HG02885 (cell line): ENCODE results near the gene HLA-E.
A peak's percentile ranks its signal among the peaks of the same experiment; 100 is the strongest.
"Not testable (repeated sequence)": the region's sequence is repeated elsewhere in the genome, so short reads cannot be mapped to it uniquely, and the experiment has no call there.

Source experiments
- ATAC-seq: cut with Tn5 transposase; IDR thresholded peaks from one replicate; pipeline ENCODE4 v1.9.1; 2021; ENCODE audit warnings: mild to moderate bottlenecking; ENCODE audit not compliant: unreplicated experiment, poor library complexity

The HLA-E gene

DNA sequence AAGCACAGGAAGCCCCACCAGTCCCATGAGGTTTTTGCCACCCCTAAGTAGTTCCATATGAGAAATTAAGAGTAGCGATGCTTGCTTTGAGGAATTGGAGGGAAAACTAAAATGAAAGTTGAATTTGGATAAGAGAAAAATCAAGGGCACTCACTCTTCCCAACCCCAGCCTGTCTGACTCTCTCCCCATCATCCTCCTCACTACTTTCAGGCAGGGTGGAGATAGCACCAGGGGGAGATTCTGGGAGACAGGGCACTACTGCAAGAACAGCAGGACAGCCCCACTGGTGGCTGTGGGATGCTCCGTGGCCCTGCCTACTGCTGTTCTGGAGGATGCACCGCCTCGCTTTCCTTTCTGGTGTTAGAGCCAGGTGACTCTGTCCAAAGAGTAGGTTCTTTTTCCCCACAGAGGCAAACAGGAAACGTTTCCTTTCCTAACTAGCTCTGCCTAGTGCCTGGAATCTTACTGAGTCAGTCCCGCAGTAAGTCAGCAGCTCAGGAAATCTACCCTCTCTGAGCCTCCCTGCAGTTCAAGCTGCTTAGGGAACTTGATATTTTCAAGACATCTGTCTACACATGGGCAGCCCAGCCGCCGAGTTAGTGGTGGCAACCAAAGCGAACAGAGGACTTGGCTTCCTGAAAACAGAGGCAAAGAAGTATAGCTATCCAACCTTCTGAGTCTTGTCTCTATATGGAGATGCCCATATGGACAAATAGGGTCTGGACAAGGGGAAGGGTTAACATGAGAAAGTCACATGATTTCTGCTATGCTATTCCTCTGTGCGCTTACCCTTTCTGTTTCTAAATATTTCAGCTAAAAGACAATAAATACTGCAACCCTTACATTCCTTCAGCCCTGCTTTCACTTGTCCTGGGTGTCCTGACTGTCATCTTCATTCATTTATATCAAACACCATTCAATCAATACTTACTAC lies 11.4 kb downstream of the HLA-E start:
- ATAC-seq = no peak

DNA sequence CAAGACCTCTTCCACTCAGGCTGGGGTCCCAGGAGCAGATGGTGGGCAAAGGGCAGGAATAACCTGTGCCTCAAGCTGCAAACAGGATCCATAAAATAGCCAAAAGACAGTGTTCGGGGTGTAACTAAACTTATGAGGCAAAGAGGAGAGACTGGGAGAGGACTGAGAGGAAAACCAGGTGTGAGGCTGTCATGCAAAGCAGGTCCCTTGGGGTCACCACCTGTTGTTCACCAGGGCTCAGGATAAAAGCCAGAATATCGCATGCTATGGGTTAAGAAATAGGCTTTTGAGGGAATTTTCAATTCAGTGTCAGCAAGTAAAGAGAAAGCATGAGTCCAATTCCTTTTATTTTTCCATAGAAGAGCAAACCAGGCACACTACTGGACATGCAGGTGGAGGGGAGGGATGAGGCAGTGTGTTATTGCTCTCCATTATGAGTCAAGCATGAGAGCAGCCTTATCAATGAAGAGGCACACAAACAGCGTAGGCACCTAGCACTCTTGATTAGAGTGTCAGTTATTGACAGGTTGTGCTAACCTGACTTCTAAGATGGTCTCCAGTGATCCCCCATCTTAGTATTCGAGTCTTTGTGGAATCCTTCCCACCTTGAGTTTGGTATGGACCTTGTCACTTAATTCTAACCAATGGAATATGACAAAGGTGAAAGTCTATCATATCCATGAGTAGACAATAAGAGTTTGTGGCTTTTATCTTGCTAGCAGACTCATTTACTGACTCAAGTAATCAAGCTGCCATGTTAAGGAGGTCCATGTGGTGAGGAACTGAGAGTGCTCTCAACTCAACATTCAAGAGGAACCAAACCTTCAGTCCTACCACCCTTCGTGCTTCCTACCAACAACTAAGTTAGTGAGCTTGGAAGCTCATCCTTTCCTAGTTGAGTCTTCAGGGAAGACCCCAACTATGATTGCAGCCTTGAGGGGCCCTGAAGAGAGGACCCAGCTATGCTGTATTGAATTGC lies 18.8 kb downstream of the HLA-E start:
- ATAC-seq = peak; percentile 50

DNA sequence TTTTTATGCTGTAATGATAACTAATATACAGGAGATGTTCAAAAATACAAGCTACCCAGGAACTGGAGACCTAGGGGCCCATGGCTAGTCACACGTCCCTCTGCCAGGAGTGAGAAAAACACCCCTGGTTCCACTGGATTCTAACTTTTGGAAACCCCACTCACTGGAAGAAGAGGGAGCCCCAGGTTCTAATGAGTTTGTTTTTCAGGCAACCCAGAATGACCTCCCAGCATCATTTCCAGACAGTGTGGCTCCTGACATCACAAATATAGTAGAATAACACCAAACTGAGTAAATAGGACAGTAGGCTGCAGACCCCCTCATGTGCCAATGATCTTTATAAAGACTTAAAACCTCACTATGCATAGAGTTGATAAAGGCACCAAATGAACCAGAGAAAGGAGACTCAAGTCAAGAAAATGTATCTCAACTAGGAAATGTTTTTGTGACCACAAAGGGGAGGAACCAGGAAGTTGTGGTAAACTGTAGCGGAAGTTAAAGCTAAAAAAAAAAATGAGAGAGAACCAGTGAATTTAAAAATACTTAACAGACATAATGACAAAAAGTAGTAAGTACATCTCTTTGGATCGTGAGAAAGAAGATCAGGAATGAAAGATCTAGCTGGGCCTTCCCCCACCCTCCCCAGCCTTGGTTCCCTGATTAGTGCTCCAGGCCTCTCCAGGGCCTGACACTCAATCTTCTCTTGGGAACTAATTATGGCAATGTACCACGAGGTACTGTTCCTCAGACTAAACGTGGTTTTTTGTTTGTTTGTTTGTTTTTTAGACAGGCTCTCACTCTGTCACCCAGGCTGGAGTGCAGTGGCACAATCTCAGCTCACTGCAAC lies 19.8 kb downstream of the HLA-E start:
- peak; percentile 51 for ATAC-seq

DNA sequence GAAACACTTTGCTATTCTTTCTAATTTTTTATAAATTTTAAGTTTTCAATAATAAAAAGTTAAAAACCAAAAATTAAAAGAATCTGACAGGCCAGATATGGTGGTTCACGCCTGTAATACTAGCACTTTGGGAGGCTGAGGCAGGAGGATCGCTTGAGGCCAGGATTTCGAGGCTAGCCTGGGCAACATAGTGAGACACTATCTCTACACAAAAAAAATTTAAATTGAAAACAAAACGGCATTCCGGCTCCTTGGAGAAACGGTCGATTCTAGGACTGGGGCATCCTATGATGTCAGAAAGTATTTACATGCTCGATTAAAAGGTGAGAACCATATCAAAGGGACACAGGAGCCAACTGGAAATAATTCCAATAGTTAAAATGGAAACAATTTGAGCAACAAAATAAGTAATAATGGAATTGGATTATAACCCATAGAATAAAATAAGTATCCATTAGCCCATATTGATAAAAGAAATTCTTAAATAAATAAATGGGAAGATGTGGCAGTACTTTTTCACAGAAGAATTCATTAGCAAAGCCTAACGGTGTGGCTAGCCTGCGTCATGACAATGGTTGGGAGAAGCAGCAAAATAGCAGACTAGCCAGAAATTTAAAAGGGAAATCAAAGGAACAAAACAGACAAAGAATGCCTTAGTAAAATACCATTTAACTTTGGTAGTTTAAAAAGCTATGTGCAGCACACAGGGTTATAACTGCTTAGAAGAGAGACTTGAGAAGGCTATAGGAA lies 21.3 kb downstream of the HLA-E start:
- ATAC-seq = no peak

DNA sequence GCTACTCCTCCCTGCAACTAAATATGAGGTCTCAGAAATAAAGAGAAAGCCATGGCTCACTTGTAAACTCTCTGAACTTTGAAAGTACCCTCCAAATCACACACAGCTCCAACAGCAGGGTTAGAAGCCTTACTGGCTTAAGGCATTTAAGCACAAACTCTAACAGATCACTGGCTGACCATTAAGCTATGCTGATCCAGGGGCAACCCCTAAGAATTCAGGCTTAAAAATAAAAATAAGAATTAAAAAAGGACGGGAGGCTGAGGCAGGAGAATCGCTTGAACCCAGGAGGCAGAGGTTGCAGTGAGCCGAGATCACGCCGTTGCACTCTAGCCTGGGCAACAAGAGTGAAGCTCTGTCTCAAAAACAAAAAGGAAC lies 21.8 kb downstream of the HLA-E start:
- no peak for ATAC-seq

DNA sequence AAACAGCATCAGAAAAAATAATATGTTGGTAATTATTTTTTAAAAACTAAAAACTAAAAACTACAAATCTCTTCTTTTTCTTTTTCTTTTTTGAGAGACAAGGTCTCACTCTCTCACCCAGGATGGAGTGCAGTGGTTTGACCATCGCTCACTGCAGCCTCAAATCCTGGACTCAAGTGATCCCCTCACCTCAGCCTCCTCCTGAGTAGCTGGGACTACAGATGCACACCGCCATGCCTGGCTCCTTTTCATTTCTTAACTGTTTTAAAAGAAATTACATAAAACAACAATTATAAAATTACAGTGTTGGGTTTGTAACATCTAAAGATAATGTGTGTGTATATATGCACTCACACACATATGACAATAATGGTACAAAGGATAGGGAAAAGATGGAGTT lies 24.1 kb downstream of the HLA-E start:
- no peak for ATAC-seq

DNA sequence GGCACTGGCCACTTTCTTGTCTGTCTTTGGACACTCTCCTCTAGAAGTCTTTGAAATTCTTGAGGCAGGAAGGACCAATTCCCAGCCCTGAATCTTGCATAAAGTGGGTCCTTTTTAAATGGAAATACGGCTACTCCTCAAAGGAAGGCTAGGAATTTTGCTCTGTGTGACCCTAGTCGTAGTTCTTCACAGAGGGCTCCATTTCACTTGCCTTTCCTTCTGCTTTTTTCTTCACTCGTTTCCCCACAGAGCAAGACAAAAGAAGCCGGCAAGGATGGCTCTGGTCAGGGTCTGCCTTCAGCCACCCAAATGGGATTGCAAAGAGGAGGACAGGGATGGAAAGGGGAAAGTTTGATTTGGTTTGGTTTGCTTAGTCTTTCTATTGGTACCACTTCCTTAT lies 25.8 kb downstream of the HLA-E start:
- ATAC-seq = no peak

DNA sequence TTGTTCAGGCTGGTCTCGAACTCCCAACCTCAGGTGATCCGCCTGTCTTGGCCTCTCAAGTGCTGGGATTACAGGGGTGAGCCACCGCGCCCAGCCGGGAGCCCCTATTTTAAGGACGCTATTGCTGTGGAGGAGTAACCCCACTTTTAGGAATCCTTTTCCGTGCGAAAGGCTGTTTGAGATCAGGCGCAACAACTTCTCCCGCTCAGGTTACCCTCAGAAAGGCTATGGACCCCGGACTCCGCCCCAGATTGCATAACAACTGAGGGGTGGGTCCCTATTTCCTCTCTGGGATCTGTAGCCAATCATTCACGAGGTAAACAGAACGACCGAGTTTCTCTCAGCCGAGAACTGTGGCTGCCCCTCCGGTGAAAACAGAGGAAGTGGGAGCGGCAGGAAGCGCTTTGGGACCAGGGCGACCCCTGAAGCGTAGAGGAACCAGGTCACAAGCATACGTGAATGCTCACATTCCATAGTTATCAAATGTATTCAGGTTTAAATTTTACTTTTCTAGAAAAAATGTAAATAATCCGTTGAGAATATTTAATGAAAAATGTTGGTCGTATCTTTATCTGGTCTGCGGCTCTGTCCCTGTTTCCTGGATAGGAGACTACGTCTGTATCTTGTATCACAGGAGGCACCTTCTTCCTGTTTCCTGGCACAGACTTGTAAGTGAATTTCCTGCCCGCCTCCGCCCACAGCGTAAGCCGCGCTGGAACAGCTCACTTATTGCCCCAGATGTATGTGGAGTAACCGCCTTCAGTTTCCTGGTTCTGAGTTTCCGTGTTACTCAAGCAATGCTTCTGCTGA lies 26.8 kb downstream of the HLA-E start:
- peak; percentile 72 for ATAC-seq

DNA sequence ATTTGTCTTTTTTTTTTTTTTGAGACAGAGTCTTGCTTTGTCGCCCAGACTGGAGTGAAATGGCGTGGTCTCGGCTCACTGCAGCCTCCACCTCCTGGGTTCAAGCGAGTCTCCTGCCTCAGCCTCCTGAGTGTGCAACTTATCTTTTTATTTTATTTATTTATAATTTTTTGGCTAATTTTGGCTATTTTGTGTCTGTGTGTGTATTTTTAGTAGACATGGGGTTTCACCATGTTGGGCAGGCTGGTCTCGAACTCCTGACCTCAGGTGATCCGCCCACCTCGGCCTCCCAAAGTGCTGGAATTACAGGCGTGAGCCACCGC lies 27.4 kb downstream of the HLA-E start:
- not testable (repeated sequence) for ATAC-seq

DNA sequence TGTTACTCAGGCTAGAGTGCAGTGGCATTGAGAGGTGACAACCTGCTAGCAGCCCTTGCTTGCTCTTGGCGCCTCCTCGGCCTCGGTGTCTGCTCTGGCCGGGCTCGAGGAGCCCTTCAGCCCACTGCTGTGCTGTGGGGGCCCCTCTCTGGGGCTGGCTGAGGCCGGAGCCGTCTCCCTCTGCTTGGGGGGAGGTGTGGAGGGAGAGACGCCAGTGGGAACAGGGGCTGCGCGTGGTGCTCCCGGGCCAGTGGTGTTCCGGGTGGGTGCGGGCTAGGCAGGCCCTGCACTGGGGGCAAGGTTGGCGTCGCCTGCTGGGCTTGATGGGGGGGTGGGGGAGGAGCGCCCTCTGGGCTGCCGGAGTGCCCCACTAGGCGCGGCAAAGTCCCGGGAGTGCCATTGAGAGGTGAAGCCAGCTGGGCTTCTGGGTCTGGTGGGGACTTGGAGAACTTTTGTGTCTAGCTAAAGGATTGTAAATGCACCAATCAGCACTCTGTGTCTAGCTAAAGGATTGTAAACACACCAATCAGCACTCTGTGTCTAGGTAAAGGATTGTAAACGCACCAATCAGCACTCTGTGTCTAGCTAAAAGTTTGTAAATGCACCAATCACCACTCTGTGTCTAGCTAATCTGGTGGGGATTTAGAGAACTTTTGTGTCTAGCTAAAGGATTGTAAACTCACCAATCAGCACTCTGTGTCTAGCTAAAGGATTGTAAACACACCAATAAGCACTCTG lies 28.6 kb downstream of the HLA-E start:
- ATAC-seq = not testable (repeated sequence)

DNA sequence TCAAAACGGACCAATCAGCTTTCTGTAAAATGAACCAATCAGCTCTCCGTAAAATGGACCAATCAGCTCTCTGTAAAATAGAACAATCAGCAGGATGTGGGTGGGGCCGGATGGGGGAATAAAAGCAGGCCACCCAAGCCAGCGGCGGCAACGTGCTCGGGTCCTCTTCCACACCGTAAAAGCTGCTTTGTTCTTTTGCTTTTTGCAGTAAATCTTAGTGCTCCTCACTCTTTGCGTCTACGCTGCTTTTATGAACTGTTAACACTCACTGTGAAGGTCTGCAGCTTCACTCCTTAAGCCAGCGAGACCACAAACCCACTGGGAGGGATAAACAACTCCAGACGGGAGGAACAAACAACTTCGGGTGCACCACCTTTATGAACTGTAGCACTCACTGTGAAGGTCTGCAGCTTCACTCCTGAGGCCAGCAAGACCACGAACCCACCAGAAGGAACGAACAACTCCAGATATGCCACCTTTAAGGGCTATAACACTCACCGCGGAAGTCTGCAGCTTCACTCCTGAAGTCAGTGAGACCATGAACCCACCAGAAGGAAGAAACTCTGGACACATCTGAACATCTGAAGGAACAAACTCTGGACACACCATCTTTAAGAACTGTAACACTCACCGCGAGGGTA lies 29.3 kb downstream of the HLA-E start:
- ATAC-seq = not testable (repeated sequence)

DNA sequence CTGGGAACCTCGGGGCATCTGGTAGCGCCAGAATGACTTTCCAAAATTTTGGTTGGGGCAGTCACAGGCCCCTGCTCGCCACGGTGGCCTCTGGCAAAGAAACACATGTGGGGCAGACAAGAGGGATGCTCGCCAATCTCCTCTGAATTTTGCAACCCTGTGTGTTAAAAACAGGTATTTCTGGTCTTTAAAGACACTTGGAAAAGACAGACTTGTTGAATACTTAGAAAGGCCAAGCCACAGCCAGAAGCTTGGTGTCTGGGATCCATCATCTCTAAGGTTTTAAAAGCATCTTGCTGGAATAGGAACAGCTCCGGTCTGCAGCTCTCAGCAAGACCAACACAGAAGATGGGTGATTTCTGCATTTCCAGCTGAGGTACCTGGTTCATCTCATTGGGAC lies 31.2 kb downstream of the HLA-E start:
- no peak for ATAC-seq

DNA sequence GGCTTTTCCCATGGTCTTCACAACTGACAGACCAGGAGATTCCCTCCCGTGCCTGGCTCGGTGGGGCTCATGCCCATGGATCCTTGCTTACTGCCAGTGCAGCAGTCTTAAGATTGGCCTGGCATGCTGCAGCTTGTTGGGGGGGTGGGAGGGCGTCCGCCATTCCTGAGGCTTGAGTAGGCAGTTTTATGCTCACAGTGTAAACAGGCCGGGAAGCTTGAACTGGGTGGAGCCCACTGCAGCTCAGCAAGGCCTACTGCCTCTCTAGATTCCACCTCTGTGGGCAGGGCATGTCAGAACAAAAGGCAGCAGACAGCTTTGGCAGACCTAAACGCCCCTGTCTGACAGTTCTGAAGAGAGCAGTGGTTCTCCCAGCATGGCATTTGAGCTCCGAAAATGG lies 31.8 kb downstream of the HLA-E start:
- ATAC-seq = not testable (repeated sequence)

DNA sequence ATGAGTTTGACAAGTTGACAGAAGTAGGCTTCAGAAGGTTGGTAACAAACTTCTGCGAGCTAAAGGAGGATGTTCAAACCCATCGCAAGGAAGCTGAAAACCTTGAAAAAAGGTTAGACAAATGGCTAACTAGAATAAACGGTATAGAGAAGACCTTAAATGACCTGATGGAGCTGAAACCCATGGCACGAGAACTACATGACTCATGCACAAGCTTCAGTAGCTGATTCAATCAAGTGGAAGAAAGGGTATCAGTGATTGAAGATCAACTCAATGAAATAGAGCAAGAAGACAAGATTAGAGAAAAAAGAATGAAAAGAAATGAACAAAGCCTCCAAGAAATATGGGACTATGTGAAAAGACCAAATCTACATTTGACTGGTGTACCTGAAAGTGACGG lies 32.6 kb downstream of the HLA-E start:
- ATAC-seq = not testable (repeated sequence)

DNA sequence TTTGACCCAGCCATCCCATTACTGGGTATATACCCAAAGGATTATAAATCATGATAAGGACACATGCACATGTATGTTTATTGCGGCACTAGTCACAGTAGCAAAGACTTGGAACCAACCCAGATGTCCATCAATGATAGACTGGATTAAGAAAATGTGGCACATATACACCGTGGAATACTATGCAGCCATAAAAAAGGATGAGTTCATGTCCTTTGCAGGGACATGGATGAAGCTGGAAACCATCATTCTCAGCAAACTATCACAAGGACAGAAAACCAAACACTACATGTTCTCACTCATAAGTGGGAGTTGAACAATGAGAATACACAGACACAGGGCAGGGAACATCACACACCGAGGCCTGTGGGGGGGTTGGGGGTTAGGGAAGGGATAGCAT lies 37.1 kb downstream of the HLA-E start:
- not testable (repeated sequence) for ATAC-seq

DNA sequence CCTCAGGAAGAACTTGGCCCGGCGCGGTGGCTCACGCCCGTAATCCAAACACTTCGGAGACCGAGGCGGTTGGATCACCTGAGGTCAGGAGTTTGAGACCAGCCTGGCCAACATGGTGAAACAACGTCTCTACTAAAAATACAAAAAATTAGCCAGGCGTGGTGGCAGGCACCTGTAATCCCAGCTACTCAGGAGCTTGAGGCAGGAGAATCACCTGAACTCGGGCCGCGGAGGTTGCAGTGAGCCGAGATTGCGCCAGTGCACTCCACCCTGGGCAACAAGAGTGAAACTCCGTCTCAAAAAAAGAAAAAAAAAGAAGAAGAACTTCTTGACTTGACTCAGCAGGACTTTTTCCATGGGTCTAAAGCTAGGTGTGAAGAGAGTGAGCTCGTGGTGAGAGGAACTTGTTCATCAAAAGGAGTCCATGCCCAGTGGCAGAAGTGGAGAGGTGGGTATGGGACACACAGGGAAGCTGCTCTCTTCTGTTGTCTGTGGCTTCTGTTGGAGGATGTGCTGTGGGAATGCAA lies 40.1 kb downstream of the HLA-E start:
- peak; percentile 40 for ATAC-seq

DNA sequence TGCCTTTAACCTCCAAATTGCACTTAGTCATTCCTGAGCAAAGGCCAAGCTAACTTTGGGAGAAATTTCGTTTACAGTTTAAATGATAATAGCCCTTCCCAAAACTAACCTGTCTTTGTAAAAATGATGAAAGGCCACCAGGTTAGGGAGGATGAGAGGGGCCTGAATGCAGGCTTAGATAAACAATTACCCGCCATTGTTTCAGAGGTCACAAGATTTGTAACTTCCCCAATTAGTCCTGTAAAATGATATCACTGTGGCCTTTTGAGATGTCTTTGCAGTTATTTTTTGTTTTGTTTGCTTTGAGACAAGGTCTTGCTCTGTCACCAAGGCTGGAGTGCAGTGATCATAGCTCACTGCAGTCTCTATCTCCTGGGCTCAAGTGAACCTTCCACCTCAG lies 40.7 kb downstream of the HLA-E start:
- ATAC-seq = no peak
